AG04449 (cell line): ENCODE data around the gene TM9SF3.

ENCODE experiments used
- CTCF ChIA-PET: fragments of 350-600 bp; formaldehyde crosslinking; extraction: SDS; loops from one replicate; lab custom pipeline; 2021; ENCODE audit warnings: antibody characterized with exemption; lab: Yijun Ruan, JAX
- POLR2A ChIA-PET: fragments of 400-600, 350-600 bp; formaldehyde crosslinking; extraction: SDS; loops from one replicate; lab custom pipeline; 2020; ENCODE audit warnings: antibody characterized with exemption, inconsistent platforms; lab: Yijun Ruan, JAX
- DNase-seq: peaks from one replicate; pipeline ENCODE4 v3.0.0-alpha.2; 2010; ENCODE audit warnings: low read depth, low spot score
- H3K4me3 ChIP-seq: 2 replicates; pipeline ENCODE4 v1.5.1; 2011; ENCODE audit warnings: low read depth, mild to moderate bottlenecking, control low read depth, low read length
- TF ChIP-seq, protein P1 (sequence below): IDR thresholded peaks from one replicate; pipeline ENCODE4 v1.5.1; 2011; ENCODE audit warnings: mild to moderate bottlenecking, moderate library complexity, low read length, control low read depth, inconsistent platforms; ENCODE audit not compliant: insufficient read depth; ENCODE audit errors: missing control alignments

TM9SF3 gene

DNA sequence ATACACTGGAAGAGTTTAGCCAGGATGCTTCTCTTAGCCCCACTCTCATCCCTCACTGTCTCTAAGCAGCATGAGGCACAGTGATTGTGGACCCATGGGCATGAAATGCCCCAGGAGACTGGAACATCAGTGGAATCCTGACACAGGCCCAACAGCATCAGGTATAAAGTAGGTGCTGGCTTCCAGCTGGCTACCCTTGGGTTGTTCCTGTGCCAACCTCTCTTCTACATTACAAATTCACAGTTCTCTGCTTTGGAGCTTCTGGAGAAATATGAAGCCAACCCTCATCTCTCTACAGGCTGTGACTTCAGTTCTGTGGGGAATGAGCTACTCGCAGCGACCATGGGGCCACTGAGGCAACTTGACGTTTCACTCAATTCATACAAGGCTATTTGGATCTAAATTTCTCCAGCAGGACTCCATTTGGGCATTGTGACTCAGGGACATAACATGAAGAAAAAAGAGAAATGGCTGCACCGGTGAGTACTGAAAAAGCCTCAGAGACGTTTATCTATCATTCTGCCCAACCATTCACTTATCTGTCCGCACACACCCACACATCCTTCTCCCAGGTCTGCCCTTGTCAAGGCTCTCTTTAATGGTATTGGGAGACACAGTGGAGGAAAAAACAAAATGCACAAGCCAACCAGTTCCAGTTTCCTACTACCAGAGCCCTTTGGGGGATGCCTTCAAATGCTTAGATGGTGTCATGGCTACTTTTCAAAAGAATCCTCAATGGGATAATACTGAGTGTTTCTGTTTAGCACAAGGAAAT, 35.4 kb upstream of the TM9SF3 start:
- ChIA-PET CTCF (interaction anchor here (4.8 kb wide), 1 partner anchor 19 kb away, joined by 21 read pairs; no protein-coding TSS in a partner anchor), POLR2A (no interaction called here)
- no peak for DNase-seq
- H3K4me3 ChIP-seq, result no peak overlapping the region
- TF ChIP-seq, protein P1, sequence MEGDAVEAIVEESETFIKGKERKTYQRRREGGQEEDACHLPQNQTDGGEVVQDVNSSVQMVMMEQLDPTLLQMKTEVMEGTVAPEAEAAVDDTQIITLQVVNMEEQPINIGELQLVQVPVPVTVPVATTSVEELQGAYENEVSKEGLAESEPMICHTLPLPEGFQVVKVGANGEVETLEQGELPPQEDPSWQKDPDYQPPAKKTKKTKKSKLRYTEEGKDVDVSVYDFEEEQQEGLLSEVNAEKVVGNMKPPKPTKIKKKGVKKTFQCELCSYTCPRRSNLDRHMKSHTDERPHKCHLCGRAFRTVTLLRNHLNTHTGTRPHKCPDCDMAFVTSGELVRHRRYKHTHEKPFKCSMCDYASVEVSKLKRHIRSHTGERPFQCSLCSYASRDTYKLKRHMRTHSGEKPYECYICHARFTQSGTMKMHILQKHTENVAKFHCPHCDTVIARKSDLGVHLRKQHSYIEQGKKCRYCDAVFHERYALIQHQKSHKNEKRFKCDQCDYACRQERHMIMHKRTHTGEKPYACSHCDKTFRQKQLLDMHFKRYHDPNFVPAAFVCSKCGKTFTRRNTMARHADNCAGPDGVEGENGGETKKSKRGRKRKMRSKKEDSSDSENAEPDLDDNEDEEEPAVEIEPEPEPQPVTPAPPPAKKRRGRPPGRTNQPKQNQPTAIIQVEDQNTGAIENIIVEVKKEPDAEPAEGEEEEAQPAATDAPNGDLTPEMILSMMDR, result no peak

DNA sequence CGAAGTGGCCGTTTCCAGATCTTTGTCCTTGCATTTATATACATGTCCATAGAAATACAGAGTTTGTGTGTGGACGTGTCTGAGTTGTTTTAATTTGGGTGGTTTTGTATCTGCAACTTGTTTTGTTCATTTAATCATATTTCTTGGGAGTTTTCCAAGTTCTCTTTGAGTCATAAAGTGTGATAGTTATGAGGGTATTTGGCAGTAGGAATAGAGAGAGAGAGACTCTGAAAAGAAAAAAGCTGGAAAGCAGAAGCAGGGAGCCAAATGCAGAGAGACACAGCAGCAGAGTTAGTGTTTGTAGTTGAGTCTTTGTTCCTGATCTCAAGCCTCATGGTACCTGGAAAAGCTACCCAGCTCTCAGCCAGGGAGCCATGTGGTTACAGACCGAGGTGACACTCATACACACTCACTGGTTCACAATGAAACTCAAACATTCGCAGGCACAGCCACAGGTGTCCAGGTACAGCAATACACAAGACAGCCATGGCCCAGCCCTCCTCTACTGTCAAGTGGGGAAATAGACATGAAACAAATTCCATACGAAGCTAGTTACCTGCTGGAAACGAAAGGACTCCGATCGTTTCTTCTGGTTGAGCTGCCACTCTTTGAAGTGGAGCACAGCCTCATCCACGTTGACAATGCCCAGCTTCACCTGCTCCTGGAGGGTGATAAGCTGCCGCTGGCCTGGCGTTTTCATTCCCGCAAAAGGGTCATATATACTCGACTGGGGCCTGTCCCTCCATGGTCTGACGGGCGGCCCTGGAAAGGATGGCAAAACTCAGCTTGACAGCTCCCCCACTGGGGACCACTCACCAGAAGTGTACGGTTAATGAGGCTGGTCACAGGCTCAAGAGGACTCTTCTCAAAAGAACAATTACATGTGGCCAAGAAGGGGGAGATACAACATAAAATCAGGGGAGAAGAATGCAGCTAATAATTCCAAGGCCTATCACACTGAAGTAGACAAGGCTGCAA, 33.3 kb upstream of the TM9SF3 start:
- CTCF ChIA-PET, result interaction anchor here (0.5 to 4.8 kb wide), 2 partner anchors 21 to 531 kb away, joined by 3 to 21 read pairs; no protein-coding TSS in a partner anchor

DNA sequence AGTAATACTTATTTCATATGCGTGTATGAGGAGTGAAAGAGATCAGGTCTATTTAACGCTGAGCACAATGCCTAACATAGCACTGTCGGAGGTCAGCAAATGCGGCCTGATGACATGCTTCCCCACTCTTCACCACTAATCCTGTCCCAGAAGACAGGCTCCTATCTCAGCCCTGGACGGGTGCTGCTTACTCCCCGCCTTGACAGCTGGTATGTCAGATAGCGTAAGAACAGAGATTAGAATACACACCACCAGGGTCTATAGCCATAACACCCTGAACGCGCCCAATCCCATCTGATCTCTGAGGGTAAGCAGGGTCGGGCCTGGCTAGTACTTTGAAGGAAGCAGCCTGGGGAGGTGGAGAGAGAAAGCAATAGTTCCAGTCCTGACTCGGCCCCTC, 32.3 kb upstream of the TM9SF3 start:
- POLR2A ChIA-PET, result no interaction called here
- CTCF ChIA-PET, result interaction anchor here (4.8 kb wide), 1 partner anchor 22 kb away, joined by 21 read pairs; no protein-coding TSS in a partner anchor
- no peak overlapping the region for H3K4me3 ChIP-seq
- no peak for DNase-seq
- TF ChIP-seq, protein P1, result no peak

More for the DNA sequence above, 33.3 kb upstream of the TM9SF3 start:
- no peak overlapping the region for H3K4me3 ChIP-seq
- TF ChIP-seq, protein P1, result no peak
- no peak for DNase-seq
- POLR2A ChIA-PET, result no interaction called here

DNA sequence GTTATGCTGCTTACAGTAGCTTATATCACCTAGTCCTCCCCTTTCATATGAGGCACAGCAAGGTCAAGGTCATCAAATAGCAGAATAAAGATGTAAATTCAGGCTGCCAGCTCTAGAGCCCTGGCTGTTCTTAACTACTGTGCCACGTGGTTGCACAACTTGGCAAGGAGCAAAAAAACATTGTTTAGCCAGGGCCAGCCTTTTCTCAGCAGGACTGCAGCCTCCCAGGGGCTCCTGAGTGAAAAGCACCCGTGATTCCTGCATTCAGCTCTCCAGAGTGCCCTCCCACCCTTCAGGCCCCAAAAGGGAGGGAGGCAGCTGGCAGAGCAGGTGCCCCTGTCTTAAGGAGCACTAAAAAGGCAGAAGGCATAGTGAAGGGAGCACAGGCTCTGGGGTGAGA, 31.8 kb upstream of the TM9SF3 start:
- POLR2A ChIA-PET, result no interaction called here

DNA sequence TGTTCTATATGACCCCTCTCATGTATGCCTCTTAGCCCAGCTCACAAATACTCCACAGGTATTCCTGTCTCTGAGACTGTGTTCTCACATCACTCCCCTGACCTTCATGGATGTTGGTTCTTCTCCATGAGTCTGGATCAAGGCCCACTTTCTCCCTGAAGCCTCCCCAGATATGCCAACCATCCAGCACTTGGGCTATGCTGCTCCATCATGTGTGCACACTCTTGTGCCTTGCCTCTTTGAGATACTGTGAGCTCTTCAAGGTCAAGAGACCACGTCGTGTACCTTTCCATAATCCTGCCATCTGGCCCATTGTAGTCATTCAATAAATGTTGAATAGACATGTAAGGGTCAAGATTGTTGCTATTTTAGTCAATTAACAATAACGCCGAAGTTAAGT, 30.1 kb upstream of the TM9SF3 start:
- ChIA-PET POLR2A (no interaction called here), CTCF (interaction anchor here (0.9 kb wide), 1 partner anchor 189 kb away, joined by 3 read pairs; no protein-coding TSS in a partner anchor)
- TF ChIP-seq, protein P1, result no peak
- no peak overlapping the region for H3K4me3 ChIP-seq
- no peak for DNase-seq

More for the DNA sequence above, 31.8 kb upstream of the TM9SF3 start:
- CTCF ChIA-PET, result interaction anchor here (4.8 kb wide), 1 partner anchor 23 kb away, joined by 21 read pairs; no protein-coding TSS in a partner anchor
- no peak overlapping the region for H3K4me3 ChIP-seq
- TF ChIP-seq, protein P1, result no peak
- DNase-seq, result no peak
